HG03060 (cell line): ENCODE data around the gene ARRB1.
"Not testable (repeated sequence)": the region's sequence is repeated elsewhere in the genome, so short reads cannot be mapped to it uniquely, and the experiment has no call there.

Source experiments
- ATAC-seq: cut with Tn5 transposase; IDR thresholded peaks from one replicate; pipeline ENCODE4 v1.9.1; 2021; ENCODE audit warnings: low read depth, moderate number of reproducible peaks; ENCODE audit not compliant: unreplicated experiment

Gene ARRB1

DNA sequence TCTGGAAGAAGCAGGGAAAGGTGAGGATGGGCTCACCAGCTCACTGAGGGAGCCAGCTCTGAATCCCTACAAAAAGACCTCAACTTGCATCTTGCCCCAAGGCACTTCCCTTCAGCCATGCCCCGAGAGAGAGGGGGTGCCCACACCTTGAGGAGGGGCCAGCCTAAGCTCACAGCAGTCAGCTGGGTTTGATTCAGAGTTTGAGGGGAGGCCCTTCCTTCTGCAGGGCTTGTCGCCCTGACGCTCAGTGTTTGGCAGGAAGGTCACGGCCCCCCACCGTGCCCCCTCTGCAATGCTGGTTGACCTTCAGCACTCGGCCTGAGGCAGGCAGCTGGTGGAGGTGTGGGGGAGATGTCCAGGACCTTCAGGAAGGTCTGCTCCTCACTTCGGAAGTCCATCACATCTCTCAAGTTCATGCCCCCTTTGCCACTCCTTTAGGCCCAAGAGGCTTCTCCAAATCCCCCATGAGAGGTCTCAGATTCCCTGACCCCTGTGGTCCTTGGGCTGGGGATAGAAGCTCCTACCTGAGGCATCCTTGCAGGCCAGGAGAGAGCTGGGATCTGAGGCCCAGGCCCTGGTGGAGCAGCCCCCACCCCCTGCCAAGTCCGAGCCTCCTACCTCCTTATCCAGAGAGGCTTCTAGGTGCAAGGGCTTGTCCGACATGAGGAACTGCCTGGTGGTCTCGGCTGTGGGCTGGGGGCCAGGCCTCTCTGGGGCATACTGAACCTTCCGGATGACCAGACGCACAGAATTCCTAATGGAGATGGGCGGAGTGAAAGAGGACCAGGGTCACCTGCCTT, 73.3 kb downstream of the ARRB1 start:
- no peak for ATAC-seq

DNA sequence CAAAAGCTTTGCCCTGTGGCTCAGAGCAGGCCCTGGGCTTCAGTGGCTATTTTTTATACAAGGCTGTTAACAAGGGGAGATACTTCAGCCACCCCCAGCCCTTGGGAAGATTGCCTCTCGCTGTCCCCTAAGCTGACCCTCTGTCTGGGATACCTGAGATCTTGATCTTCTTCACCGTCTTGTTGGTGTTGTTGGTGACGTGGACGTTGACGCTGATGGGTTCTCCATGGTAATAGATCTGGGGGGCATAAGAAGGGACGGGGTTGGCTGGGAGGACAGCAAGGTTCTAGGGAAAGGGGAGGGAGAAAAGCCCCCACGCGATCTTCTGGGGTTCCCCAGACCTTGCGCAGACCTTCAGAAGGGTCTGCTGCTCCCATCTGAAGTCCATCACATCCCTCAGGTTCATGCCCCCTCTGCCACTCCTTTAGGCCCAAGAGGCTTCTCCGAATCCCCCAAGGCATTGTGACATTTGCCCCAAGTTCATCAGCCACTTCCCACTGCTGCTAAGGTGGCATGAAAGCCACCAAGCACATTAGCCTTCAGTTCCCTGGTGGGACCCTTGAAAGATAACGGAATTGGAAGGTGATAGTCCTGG, 74.2 kb downstream of the ARRB1 start:
- no peak for ATAC-seq

DNA sequence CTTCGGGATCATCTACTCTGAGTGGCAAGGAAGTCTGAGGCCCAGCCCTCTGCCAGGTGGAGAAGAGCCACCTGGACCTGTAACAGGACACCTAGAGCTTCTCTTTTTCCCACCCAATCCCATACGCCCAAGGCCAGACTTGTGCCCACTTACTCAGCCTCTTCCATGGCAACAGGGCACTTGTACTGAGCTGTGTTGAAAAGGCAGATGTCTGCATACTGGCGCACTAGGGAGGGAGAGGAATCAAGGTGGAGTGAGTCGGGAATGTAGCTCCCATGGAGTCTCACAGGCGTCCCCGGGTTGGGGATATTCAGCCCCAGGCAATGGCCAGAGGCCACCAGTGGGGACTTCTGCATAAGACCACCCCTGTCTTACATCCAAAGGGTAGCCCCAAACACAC, 74.8 kb downstream of the ARRB1 start:
- ATAC-seq: no peak

DNA sequence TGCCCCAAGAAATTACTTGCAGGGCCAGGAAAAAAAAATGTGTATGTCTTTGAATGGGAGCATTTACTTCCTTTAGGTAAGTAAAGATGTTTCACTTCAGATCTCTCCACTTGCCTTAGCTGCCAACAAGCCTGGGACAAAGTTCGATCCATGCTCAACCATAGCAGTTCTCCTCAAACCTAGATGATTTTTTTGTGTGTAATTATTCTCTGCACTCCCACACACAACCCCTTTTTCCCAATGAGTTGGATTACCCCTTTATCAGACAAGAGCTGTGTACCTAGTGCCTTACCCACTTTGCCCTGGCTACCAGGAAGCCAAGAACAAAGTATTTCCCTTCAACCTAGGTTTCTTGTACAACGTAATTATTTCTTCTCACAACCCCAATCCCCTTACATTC, 75.3 kb downstream of the ARRB1 start:
- ATAC-seq: no peak

DNA sequence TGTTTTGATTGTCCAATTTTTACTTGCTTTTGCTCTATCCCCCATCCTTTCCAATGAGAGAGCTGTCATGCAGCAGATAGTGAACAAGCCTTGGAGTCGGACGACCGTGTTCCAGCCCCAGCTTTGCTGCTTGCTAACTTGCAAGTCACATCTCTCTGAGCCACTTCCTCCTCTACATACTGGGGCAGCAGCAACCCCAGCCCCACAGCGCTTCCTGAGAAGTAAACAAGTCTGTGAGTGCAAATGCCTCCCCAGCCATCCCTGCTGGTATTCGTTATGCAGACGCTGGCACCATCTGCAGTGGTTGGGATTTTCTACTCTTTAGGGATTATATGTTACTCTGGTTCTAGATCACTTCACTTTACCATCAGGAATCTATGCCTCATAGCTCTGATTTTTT, 75.9 kb downstream of the ARRB1 start:
- no peak for ATAC-seq

DNA sequence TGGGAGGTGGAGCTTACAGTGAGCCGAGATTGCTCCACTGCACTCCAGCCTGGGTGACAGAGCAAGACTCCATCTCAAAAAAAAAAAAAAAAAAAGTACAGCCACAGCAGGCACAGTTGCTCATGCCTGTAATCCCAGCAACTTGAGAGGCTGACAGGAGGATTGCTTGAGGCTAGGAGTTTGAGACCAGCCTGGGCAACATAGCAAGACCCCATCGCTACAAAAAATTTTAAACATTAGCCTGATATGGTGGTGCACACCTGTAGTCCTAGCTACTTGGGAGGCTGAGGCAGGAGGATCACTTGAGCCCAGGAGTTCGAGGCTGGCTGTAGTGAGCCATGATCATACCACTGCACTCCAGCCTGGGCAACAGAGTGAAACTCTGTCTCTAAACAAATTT, 76.7 kb downstream of the ARRB1 start:
- ATAC-seq: not testable (repeated sequence)

DNA sequence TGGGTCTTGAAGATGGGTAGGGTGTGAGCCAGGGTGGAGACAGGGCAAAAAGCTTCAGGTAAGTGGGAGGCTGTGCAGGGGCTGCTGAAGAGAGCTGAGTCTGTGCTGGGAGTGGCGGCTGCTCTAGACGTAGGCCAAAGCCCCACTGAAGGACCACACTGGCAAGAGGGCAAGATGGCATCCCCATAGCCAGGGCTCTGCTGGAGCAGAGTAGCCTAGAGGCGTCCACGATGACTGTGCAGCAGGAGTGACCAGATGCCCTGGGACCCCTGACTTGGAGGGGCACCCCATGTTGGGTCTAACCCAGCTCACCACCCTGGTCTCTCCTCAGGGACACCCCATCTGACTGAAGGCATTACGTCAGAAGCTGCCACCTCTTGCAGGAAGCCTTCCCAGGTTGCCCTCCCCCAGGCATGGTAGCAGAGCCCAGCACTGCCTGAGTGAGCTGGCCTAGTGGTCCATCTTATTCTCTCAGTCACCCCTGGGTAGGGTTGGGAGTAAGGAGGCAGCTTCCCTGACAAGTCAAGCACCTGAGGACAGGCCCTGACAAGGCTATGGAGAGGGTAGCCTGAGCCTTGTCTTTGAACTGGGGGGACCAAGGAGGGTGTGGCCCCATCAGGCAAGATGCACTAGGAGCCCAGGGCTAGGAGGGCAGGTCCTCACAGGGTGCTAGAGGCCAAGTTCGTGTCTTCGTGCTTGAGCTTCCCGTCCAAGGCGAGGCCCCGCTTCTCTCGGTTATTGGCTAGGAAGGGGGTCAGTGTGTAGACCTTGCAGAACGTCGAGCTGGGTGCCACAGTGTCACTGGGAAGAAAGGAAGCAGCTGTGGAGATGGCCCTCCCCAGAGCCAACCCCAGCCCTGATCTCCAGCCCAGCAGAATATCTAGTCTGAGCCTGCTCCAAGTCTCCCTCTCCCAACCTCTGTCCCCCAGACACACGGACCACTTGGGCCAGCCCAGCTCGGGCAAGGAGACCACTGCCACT, 77.8 kb downstream of the ARRB1 start:
- ATAC-seq: no peak

DNA sequence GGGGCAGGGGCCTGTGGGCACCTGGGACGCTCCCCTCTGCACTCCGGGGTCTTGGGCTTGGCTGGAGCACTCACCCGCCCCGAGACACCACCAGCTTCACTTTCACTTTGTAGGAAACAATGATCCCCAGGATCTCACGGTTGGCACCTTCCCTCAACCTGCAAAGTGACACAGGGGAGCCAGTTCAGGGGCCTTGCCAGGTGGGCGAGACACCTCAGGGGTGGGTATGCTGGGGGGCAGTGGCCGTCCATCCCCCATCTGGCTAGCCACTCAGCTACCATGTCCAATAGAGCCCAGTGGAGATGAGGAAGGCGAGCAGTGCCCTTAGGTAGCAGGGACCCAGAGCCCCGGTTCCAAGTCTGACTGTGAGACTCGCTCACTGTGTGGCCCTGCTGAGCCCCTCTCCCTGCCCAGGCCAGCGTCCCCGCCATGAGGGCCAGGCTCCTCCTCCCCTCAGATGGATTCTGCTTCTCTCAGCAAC, 78.6 kb downstream of the ARRB1 start:
- no peak for ATAC-seq

DNA sequence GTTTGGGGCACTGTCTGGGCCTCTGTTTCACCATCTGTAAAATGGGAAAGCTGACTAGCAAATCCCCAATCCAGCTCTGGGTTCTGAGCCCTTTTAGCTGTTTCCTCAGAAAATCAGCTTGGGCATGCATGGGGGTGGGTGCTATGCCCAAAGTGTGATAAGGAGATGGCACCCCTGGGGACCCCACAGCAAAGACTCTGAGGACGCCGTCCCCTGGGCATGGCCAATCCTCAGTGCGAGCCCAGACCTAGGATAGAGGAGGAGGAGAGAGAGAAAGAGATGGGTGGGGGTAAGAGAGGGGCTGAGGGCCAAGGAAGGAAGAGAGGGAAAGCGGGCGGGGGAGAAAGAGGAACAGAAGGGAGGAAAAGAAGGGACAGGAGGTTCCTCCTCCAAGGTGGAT, 79.1 kb downstream of the ARRB1 start:
- ATAC-seq: no peak

DNA sequence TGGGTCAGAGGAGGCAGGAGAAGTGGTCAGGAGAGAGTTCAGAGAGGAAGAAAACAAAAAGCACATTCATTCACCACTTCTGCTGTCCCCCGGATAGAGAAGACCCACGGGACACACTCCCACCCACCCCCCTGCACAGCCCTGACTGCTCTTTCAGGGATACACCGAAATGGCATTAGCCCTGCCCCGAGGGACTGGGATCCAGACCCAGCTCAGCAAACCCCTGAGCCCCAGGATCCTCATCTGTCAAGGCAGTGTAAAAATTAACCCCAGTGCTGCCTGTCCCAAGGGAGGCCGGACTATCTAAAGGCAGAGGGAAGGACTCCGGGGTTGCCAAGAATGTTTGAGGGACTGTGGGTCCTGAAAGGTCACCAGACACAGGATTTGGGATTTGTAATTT, 79.7 kb downstream of the ARRB1 start:
- ATAC-seq: no peak

DNA sequence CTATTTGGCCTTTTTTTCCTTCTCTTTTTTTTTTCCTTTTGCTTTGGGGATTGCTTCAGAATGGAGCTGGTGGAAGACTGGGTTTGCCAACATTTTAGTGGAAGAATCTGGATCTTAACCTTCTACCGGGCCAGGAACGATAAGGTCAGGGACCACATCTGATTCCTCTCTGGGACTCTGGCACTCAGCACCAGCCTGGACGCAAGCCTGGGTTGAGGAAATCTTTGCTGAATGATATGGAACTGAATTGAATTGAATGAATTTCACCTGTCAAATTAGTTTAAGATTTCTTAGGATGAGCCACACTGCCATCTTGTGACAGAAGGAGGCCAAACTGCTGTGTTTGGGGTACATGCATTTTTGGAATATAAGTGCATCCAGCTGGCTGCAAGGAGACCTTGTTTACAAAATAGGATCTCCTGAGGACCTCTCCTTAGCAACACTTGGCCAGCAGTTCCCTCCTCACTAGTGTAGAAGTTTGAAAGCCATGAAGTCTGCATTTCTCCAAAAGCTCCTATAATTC, 80.5 kb downstream of the ARRB1 start:
- no peak for ATAC-seq

DNA sequence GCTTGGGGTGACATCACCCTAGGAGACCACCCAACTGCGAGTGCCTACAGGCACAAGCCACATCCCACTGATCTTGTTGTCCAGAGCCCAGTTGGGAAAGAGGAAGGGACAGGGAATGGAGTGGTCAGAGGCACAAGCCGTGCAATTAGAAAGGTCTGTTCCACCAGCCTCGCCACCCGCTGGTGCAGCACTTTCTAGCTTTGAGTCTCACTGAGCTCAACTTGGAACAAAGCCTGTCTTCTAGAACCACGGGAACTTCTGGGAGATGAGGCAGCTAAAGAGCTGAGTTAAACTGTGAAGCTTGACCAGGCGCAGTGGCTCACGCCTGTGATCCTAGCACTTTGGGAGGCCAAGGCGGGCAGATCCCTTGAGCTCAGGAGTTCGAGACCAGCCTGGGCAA, 81.6 kb downstream of the ARRB1 start:
- no peak for ATAC-seq

DNA sequence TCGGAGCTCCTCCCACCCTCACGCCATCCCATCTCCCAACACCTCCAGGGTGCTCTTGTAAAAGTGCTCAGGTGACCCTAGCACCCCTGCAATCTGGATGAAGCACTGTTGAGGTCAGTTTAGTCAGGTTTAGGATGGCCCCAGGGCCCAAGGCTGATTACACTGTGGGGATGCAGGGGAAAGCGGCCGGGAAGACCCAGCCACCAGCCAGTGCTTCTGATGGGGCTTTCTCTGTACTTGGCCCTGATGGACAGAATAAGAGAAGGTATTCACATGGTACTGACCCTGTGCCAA, 82.1 kb downstream of the ARRB1 start:
- ATAC-seq: no peak

DNA sequence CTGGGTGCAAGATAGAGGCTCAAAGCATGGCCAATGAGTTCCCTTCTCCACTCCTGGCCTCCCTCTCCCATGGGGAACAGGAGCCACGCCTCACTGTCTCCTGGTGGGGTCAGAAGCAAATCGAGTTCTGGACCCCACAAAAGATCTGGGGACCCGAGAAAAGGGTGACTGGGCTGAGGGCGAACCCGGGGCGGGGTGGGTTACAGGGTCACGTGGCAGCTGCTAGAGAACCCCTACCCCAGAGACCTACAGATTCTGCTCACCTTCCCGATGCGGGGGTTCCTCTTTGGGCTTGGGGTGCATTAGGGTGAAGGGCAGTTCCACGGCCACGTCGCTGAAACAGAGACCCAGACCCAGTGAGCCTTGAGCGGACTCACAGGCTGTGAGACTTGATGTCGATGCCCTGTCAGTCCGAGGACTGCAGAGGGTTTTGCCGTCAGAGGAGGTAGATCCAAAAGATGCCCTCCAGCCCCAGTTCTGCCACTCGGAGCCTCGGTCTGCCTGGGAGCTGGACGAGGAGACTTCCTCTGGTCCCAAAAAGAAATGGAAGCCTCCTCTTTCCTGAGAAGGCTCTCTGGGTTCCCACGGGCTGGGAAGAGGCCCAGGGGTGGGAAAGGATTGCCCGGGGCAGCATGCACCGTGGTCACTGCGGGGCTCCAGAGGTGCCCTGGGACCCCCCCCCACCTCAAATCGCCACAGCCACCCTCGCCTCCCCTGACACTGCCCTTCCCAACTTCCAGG, 82.7 kb downstream of the ARRB1 start:
- ATAC-seq: no peak

DNA sequence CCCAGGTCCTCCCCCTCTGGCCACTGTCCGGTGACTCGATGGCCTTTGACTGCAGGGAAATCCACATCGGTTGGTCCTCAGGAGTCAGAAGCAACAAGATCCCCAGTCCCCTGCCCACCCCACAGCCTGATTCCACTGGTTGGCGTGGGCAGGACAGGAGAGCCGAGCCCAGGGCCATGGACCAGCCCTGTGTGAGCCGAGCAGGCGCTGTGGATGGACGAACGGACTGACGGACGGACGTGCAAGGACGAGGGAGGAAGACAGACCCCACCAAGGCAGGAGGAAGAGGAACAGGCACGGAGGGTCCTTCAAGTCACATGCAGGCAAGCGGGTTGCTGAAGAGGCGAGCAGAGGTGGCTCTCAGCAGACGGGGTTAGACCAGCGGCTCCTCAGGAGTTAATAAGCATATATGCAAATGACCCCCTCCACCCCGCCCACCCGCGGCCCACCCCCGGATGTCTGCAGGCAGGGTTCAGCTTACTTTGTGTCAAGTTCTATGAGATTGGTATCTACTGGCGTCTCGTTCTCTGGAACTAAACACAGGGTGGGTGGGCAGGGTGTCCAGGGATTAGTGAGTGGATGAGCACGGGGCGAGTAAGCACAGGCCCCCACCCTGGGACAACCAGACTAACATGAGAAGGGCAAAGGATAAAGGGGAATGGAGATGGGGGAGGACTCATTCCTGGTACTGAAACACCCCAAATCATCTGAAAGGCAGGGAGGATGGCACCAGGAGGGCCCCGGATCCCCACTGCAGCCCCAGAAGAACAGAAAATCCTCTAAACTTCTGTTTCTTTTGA, 84.1 kb downstream of the ARRB1 start:
- no peak for ATAC-seq

DNA sequence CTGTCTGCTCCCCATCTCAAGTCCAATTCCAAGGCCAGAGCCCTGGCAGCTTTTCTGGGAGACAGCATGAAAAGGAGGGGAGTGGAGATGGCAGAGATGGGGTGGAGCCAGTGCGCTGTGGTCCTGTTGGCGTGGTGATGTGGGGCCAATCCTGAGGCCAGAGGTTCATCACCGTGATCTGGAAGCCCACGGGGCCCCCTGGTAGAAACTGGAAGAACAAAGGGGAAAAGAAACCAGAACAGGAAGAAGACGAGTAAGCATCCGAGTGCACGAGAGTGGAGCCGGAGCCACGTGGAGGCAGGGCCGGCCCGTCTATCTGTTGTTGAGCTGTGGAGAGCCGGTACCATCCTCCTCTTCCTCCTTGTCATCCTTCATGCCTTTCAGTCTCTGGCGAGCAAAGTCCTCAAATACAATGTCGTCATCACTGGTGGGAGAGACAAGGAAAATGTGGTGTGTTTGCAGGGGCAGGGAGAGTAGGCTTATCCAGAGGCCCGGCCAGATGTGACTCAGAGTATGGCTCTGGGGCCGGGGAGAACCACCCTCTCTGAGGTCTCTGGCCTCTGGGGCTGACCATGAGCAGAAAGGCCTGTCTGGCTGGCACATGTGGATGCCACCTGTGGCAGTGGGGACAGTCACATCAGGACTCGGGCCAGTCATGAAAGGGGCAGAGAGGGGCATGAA, 85.5 kb downstream of the ARRB1 start:
- no peak for ATAC-seq

DNA sequence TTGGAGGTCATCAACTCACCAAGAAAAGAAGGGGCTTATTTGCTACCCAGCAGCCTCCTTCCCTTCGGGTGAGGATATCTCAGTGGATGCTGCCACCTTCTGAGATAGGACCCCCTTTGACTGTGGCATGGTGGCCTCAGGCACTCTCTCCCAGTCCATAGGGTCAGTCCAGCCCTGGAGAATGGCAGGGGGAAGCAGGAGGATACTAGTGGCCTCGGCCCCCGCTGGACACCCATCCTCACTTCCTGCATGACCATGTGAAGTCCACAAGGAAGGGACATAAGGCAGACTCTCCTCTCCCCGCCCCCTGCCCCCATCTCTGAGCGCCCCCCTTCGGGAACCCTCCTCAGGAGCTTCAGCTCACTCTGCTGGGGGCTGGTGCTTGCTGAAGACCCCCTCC, 86.5 kb downstream of the ARRB1 start:
- ATAC-seq: no peak

DNA sequence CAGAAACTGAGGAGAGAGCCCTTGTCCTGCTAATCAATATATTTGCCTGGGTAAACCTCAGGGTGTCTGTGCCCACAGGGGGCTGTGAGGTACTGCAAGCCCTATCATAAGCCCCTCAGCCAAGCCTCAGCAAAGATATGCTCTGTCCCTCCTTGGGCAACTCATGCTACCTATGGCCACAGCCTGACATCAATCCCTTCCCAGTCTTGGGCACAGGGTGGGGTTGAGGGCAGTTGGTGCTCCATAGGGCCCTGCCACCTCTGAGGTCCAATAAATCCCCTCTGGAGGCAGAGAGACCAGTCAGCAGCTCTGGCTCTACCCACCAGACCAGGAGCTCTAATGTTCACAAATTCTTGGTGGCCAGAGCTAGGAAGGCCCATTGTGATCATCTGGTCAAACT, 87.1 kb downstream of the ARRB1 start:
- no peak for ATAC-seq

DNA sequence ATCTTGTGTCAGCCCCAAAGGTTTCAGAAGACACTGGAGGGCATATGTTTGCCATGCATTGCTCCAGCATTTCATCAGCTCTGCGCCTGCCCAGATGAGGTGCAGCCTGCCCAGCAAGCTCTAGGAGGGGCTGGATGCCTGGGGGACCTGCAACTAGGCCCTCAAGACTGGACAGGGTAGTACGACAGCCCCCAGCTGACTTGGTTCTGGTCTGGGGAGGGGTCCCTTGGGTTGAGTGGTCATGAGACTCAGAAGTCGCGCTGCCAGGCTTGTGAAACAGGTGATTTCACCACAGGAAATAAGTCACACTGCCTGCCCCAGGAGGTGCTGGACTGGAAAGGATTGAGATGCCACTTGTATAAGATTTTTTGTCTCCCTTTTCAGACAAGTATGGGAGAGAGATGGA, 87.5 kb downstream of the ARRB1 start:
- no peak for ATAC-seq
